Measurements from ENCODE around the gene CHD1. TPM values are rescaled to one million over a fixed set of nuclear protein-coding genes. Genes with fewer than 3 reads are reported as not detected.

The CHD1 gene
- total RNA-seq, 1 donor from 2014 or later = 35.5 TPM

GRCh38 chr5:98927989-98928872 lies 576 bp downstream of the CHD1 start:
- intact Hi-C loops (cut with DNase I) = loop anchor here (2.0 to 5.0 kb wide), 2 partner anchors 1746 to 1993 kb away; partner anchors contain the start of gene RIOK2
- Histone ChIP-seq H3K27me3 (no peaks in the 10 kb centered on the region), H3K9me3 (no peaks in the 10 kb centered on the region), H3K27ac (peak overlapping the region; percentile 100), H3K4me3 (peak overlapping the region; percentile 91 to 93), H3K4me1 (peaks cover 0 to 20% of the 10 kb centered on the region in 2 donors), H3K36me3 (peaks cover 11 to 23% of the 10 kb centered on the region in 2 donors)
- DNase-seq (ENCODE audit: low spot score in 2 of 2) = peak; percentile 30 to 86
- TF ChIP-seq CTCF (IDR thresholded peaks at IDR 0.05) = no peak

GRCh38 chr5:98927242-98927988 lies 1.4 kb downstream of the CHD1 start:
- no peak for TF ChIP-seq CTCF (IDR thresholded peaks at IDR 0.05)
- Histone ChIP-seq H3K27ac (peak overlapping the region; percentile 100), H3K36me3 (peaks cover 17 to 31% of the 10 kb centered on the region in 2 donors), H3K9me3 (no peaks in the 10 kb centered on the region), H3K27me3 (no peaks in the 10 kb centered on the region), H3K4me3 (peak overlapping the region; percentile 91 to 93), H3K4me1 (peaks cover 0 to 20% of the 10 kb centered on the region in 2 donors)
- intact Hi-C loops (cut with DNase I) = loop anchor here (5.0 kb wide), 1 partner anchor 1745 kb away; the partner anchor contains the start of gene RIOK2
- peak in 1 of 2 donors; percentile 70 for DNase-seq (ENCODE audit: low spot score in 2 of 2)

- peaks cover 0 to 9% of the 10 kb centered on the region in 2 donors for H3K4me1 ChIP-seq
- no peak overlapping the region for H3K4me3 ChIP-seq
- no peak for TF ChIP-seq CTCF (IDR thresholded peaks at IDR 0.05)
- intact Hi-C loops (cut with DNase I) = no loop called here
- no peak for DNase-seq (ENCODE audit: low spot score in 2 of 2)
- no peaks in the 10 kb centered on the region for H3K9me3 ChIP-seq
- H3K36me3 ChIP-seq = peaks cover 22 to 42% of the 10 kb centered on the region in 2 donors
- no peak overlapping the region for H3K27ac ChIP-seq
- H3K27me3 ChIP-seq = no peaks in the 10 kb centered on the region
These were observed 4.8 kb downstream of the CHD1 start for GRCh38 chr5:98923966-98924365.

GRCh38 chr5:98921947-98922505 lies 6.8 kb downstream of the CHD1 start:
- H3K4me1 ChIP-seq = peaks cover 0 to 8% of the 10 kb centered on the region in 2 donors
- no peak for TF ChIP-seq CTCF (IDR thresholded peaks at IDR 0.05)
- intact Hi-C loops (cut with DNase I) = no loop called here
- H3K27ac ChIP-seq = no peak overlapping the region
- no peak overlapping the region for H3K4me3 ChIP-seq
- no peak for DNase-seq (ENCODE audit: low spot score in 2 of 2)
- peaks cover 25 to 42% of the 10 kb centered on the region in 2 donors for H3K36me3 ChIP-seq
- no peaks in the 10 kb centered on the region for H3K27me3 ChIP-seq
- no peaks in the 10 kb centered on the region for H3K9me3 ChIP-seq

GRCh38 chr5:98917433-98917832 lies 11.4 kb downstream of the CHD1 start:
- no peaks in the 10 kb centered on the region for H3K9me3 ChIP-seq
- H3K27ac ChIP-seq = no peak overlapping the region
- H3K4me1 ChIP-seq = no peaks in the 10 kb centered on the region
- H3K4me3 ChIP-seq = no peak overlapping the region
- no peaks in the 10 kb centered on the region for H3K27me3 ChIP-seq
- no peak for TF ChIP-seq CTCF (IDR thresholded peaks at IDR 0.05)
- intact Hi-C loops (cut with DNase I) = no loop called here
- H3K36me3 ChIP-seq = peaks cover 8 to 11% of the 10 kb centered on the region in 2 donors
- DNase-seq (ENCODE audit: low spot score in 2 of 2) = no peak

Measured in ascending aorta (tissue), 2 donors.